Measurements from ENCODE around the gene FRY.

- TF ChIP-seq PRDM15 (CRISPR knock-in tag; IDR thresholded peaks at IDR 0.05), result no peak
- TF ChIP-seq CTCF (IDR thresholded peaks at IDR 0.05), result no peak
- no peak for TF ChIP-seq OVOL2 (CRISPR knock-in tag; IDR thresholded peaks at IDR 0.05; ENCODE audit: borderline replicate concordance)
- TF ChIP-seq USF2 (CRISPR knock-in tag; IDR thresholded peaks at IDR 0.05), result no peak
- TF ChIP-seq PREB (CRISPR knock-in tag; IDR thresholded peaks at IDR 0.05; ENCODE audit: borderline replicate concordance), result no peak
- TF ChIP-seq USF1 (CRISPR knock-in tag; IDR thresholded peaks at IDR 0.05), result no peak
- no peak for TF ChIP-seq ARID4B (CRISPR knock-in tag; IDR thresholded peaks at IDR 0.05; ENCODE audit: borderline replicate concordance)
- no peak for TF ChIP-seq E2F1 (CRISPR knock-in tag; IDR thresholded peaks at IDR 0.05)
- TF ChIP-seq HMGXB4 (CRISPR knock-in tag; IDR thresholded peaks at IDR 0.05), result no peak
- TF ChIP-seq CBFB (CRISPR knock-in tag; IDR thresholded peaks at IDR 0.05; ENCODE audit: low read depth), result no peak
These were observed 309.3 kb downstream of the FRY start for GRCh38 chr13:32340914-32341313.

Measured in WTC11 (cell line).